SIG-M5 (cell line): ENCODE results near the gene NPAS4.
"Not testable (repeated sequence)": the region's sequence is repeated elsewhere in the genome, so short reads cannot be mapped to it uniquely, and the experiment has no call there.

Experiments used
- DNase-seq: peaks from one replicate; lab custom pipeline; 2025; lab: John Stamatoyannopoulos, UW

NPAS4 gene

DNA sequence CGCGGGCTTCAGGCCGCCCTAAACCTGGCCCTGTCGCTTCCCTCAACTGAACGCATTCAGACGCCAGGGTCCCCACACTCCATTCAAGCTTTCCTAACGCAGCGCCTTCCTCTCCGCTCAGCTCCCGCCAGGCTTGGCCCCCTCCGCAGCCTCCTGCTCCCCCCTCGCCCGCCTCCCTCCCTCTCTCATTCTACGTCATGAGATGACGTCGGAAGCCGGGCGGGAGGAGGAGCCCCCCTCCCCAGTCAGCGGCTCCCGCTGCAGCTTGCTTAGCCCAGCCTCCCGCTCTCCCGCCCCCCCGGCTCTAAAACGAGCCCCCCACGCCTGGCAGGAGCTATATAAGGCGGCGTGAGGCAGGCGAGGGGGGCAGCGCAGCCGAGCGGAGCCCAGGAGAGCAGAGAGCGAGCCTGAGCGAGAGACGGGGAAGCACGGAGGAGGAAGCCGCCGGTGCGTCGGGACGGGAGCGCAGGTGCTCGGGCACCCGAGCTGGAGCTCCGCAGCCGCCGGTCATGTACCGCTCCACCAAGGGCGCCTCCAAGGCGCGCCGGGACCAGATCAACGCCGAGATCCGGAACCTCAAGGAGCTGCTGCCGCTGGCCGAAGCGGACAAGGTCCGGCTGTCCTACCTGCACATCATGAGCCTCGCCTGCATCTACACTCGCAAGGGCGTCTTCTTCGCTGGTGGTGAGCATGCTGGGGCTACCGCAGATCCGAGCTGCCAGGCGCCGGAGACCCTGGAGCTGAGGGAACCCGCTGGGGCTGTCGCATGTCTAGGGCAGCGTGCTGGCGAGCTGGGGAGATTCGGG lies at the start of gene NPAS4:
TSS of gene NPAS4 (plus strand) at position 365 of the 806 bp plus-strand sequence. CDS start at position 510, 145 bp downstream.
- DNase-seq: no peak

DNA sequence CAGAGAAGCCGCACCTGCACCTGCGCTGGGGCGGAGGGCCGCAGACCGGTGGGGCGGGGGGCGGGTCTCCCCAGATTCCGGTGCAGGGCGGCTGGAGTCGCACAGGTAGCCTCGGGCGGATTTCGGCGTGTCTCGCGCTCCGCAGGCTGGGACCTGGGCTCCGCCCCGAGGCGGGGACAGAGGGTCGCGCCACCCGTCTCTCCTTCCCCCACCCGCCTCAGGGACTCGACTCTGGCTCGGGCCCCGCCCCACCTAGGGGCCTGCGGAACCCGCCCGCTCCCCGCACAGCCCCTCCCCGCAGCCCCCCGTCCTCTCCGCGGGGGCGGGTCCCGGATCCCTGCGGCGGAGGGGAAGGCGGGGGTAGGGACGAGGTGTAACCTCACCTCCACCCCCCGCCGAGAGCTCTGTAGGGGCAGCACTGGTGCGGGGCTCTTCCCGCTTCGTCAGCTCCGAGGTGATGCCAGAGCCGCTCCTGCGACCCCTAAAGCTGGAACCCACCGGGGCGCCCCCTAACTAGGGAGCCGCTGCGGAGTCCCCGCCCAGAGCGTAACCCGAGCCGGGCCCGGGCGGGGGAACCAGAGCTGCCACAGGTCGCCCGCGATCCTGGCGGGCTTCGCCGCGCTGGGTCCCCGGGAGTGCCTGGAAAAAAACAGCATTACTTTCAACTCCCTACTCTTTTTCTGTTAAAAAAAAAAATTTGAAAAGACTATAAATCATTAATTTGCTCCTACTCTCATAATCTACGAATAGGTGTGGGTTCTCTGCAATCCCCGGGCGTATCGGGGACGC lies 49.0 kb upstream of the NPAS4 start, which contains the start of gene SLC29A2:
TSS of gene SLC29A2 (minus strand) at position 134 of the 789 bp plus-strand sequence. CDS start 169 bp downstream, outside the sequence.
- DNase-seq: peak; percentile 50

DNA sequence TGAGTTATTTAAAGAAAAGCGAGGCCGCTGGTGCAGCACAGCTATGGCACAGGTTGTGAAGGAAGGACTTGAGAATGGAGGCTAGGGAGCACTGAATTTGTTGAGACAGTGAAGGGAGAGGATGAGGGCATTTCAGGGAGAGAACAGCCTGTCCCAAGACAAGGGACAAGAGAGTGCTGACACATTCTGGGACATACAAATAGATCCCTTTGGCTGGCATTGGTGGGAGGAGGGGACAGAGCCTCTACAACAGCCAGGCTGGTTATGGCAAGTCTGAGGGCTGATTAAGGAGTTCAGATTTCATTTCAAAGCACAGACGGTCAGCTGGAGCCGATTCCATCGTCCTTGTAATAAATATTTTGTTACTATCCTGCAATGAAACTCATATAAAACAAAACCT lies 47.6 kb upstream of the NPAS4 start:
- DNase-seq: no peak

GRCh38 chr11:66373690-66374287 lies 47.0 kb upstream of the NPAS4 start:
- DNase-seq: not testable (repeated sequence)

GRCh38 chr11:66380264-66380663 lies 40.6 kb upstream of the NPAS4 start:
- DNase-seq: not testable (repeated sequence)

DNA sequence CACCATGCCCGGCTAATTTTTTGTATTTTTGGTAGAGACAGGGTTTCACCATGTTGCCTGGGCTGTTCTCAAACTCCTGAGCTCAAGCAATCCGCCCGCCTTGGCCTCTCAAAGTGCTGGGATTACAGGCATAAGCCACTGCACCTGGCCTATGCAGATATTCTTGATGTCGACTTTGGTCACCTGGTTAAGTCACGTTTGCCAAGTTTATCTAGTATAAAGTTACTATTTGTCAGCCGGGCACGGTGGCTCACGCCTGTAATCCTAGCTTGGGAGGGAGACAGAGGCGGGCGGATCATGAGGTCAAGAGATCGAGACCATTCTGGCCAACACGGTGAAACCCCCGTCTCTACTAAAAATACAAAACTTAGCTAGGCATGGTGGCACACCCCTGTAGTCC lies 36.5 kb upstream of the NPAS4 start:
- DNase-seq: not testable (repeated sequence)

GRCh38 chr11:66386171-66387069 lies 34.4 kb upstream of the NPAS4 start:
- no peak for DNase-seq

GRCh38 chr11:66388780-66389386 lies 32.0 kb upstream of the NPAS4 start:
- no peak for DNase-seq

GRCh38 chr11:66391322-66391721 lies 29.5 kb upstream of the NPAS4 start:
- DNase-seq: no peak

DNA sequence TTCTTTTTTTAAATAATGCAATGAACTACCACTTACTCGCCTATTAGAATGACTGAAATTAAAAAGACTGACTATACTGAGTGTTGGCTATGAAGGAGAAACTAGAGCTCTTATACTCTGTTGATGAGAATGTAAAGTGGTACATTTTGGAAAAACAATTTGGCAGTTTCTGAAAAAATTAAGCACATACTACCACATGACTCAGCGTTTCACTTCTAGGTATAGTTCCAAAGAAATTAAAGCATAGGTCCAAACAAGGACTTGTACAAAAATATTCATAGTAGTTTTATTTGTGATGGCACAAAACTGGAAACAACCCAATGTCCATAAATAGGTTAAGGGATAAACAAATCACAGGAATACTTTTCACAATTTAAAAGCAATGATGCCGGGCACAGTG lies 26.9 kb upstream of the NPAS4 start:
- no peak for DNase-seq

DNA sequence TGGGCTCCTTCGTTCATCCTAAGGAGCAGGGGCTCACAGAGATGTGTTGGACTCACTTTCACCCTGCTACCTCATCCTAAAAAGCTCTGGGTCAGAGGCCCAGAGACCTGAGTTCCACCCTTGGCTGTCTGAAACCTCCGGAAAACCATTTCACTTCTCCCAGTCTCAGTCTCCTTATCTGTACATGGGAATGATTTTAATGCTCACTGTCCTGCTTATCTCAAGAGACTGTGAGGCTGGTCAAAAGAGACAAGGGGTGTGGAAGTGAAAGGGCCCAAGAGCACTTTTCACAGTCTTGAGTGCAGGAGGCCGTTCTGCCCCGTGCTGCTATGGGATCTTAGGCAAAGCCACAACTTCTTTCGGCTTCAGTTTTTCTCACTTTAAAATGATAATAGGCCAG lies 13.2 kb upstream of the NPAS4 start:
- DNase-seq: no peak

- peak; percentile 65 for DNase-seq
Measured at GRCh38 chr11:66408488-66409214, 12.2 kb upstream of the NPAS4 start.

- DNase-seq: no peak
Measured at GRCh38 chr11:66409226-66409625, 11.6 kb upstream of the NPAS4 start.

DNA sequence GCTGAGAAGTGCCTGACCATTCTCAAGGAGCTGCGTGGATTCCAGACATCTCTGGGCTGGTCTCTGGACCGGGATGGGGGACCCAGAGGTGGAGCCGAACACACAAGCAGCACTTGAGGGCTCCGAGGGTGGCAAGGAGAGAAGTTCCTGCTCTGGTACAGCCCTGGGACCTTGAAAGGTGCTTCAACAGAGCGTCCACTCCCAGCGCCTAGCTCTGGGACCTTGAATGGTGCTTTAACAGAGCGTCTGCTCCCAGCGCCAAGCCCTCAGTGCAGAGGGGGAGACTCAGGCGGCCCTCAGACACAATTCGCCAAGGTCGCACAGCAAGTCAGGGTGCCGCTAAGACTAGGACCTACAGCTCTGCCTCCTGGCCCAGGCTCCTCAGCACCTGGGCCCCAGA lies 10.6 kb upstream of the NPAS4 start:
- DNase-seq: no peak

GRCh38 chr11:66411323-66411722 lies 9.5 kb upstream of the NPAS4 start:
- no peak for DNase-seq

- DNase-seq: no peak
Measured at GRCh38 chr11:66412110-66412509, 8.7 kb upstream of the NPAS4 start.

- no peak for DNase-seq
Measured at GRCh38 chr11:66413167-66413566, 7.7 kb upstream of the NPAS4 start.

DNA sequence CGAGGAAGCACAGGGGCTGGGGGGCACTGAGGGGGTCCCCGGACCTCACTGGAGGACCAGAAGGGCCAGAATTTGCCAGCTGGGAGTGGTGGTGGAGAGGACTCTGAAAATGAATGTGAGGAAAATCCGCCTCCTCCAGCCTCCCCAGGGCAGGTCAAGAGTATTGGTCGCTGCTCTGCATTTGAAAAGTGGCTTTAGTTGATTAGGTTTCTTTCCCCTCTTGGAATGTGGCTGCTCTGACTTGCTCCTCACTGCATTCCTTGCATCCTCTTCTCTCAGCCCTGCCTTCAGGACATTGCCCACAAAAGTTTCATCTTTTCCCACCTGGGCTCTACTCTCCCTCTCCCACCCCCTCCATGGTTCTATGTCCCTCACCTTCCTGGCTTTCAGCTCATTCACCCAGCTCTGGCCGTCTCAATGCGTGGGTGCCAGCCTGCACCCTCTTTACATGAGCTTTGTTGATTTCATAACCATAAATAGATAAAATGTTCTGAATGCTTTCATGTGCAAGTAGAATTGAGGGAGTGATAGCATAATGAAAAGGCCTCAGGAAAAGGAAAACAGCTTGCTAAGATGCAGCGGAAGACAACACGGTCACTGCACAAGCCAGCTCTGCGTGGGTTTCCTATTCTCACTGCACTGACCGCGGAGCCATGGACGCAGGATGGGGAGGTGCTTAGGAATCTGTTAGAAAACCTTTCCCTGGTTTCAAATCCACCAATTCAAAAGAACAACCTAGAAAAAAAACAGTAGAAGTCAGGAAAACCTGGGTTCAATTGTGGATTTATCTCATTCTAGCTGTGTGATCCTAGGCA lies 6.5 kb upstream of the NPAS4 start:
- DNase-seq: no peak

DNA sequence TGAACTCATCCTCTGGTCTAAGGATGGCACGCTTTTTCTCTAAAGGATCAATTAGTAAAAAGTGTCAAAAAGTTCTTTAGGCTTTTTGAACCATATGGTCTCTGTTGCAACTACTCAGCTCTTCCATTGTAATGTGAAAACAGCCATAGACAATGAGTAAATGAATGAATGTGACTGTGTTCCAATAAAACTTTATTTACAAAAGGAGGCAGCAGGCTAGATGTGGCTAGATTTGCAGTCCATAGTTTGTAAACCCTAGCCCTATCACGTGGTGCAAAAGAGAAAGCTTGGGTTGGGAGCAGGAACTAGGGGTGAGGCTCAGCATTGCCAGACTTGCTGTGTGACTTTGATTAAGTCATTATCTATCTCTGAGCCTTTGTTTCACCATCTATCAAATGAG lies 5.4 kb upstream of the NPAS4 start:
- no peak for DNase-seq

- no peak for DNase-seq
Measured at GRCh38 chr11:66417000-66417399, 3.8 kb upstream of the NPAS4 start.
